ENCODE data around the gene BTBD7.

GRCh38 chr14:93271111-93271510 lies 61.7 kb downstream of the BTBD7 start:
- TF ChIP-seq CTCF (IDR thresholded peaks at IDR 0.05): no peak
- TF ChIP-seq POLR2A (IDR thresholded peaks at IDR 0.05): no peak
